ENCODE measurements around the gene RAP2A.

RAP2A gene

DNA sequence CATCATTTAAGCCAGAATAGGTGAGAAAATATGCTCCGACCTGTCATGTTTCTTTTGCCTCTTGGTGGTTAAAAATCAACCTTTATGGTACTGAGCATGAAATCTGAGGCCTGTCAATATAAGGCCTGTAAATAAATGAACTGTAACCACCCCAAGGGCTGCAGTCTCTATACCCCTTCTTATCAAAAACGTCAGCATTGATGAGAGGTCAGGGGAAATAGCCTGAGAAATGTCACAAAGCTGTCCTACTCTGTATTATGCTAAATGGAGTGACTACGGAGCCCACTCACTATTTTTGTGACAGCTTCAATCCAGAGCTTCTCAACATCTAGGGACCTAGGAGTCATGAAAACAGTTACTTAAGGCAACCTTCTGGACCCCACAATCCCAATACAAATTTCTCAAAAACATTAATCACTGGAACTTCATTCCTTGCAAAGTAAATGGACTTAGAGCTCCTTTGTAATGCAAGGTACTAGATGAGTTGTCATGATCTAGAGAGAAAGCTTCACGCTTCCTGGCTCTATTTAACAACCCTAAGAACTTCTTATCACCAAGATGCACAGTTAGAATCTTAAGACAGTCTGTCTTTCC, 2.7 kb upstream of the RAP2A start:
- Mint-ChIP-seq H3K9me3 (no peaks in the 10 kb centered on the region), H3K4me3 (no peak overlapping the region), H3K27me3 (no peaks in the 10 kb centered on the region), H3K4me1 (peaks cover 7 to 13% of the 10 kb centered on the region in 2 donors), H3K27ac (no peak overlapping the region), H3K36me3 (no peaks in the 10 kb centered on the region)
- DNase-seq (no peak), ATAC-seq (replicated peaks) (no peak)

DNA sequence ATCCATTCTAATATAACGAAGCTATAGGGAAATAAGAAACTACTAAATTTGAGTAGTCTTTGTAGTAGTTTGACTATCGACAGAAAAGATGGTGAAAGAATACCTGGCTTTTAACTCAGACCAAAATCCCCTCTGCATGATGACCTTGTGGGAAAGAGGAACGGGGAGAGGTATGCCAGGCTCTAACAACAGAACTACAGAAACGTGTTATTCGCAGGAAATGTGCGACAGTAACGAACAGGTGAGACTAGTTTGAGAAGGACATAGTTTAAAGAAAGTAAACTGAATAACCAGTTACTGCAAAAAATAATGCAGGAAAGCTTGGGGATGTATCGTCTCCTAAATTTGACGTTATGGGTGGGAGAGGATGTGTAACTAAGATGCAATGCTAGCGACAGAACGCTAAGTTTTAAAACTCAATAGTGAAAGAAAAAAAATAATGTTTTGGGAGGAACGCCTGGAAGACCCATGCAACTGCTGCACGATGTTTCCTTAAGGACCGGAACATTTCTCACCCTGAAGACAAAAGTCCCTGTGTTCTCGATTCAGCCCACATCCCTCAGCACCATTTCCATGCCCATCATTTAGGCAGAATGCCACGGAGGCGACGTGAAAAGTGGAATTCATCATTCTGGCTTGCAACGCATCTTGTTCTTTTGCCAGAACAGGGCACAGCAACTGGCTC, 1.6 kb upstream of the RAP2A start:
- Mint-ChIP-seq H3K27ac (peak overlapping the region; percentile 97), H3K36me3 (no peaks in the 10 kb centered on the region), H3K4me1 (peaks cover 8 to 19% of the 10 kb centered on the region in 2 donors), H3K27me3 (no peaks in the 10 kb centered on the region), H3K9me3 (no peaks in the 10 kb centered on the region), H3K4me3 (peak overlapping the region; percentile 85 to 93)
- ATAC-seq (replicated peaks) (no peak), DNase-seq (no peak)

- no peaks in the 10 kb centered on the region for H3K9me3 Mint-ChIP-seq
- no peaks in the 10 kb centered on the region for H3K36me3 Mint-ChIP-seq
- H3K27me3 Mint-ChIP-seq: no peaks in the 10 kb centered on the region
- peak; percentile 84 to 86 for ATAC-seq (replicated peaks)
- H3K4me3 Mint-ChIP-seq: peak overlapping the region; percentile 85 to 93
- peak overlapping the region; percentile 97 for H3K27ac Mint-ChIP-seq
- H3K4me1 Mint-ChIP-seq: peaks cover 8 to 19% of the 10 kb centered on the region in 2 donors
- peak; percentile 100 for DNase-seq
Measured at GRCh38 chr13:97432917-97433726, 847 bp upstream of the RAP2A start.

DNA sequence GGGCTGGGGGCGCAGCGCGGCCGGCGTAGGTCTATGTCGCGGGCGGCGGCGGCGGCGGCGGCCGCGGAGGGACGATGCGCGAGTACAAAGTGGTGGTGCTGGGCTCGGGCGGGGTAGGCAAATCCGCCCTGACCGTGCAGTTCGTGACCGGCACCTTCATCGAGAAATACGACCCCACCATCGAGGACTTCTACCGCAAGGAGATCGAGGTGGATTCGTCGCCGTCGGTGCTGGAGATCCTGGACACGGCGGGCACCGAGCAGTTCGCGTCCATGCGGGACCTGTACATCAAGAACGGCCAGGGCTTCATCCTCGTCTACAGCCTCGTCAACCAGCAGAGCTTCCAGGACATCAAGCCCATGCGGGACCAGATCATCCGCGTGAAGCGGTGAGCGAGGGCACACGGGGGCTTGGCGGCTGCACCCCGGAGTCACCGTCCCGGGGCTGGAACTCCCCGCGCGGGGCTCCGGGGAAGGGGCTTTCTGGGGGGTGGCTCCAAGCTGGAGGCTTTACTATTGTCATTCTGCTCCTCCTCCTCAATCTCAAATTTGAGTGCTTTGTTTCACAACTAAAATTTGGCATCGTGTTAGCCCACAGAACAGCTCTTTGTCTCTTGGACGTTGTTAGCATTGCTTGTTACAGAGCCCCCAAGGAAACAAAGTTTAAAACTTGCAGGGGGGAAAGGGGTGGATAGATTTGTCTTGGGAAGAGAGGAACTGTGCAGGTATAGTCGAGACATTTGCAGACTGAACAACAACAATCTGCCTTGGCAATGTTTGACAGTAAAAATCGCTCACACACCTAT, 630 bp downstream of the RAP2A start:
- ATAC-seq (replicated peaks): peak; percentile 1 to 6
- Mint-ChIP-seq H3K27ac (peak overlapping the region; percentile 84), H3K9me3 (no peaks in the 10 kb centered on the region), H3K36me3 (no peaks in the 10 kb centered on the region), H3K4me1 (peaks cover 8 to 19% of the 10 kb centered on the region in 2 donors), H3K4me3 (peak overlapping the region; percentile 91), H3K27me3 (no peaks in the 10 kb centered on the region)
- peak; percentile 28 for DNase-seq

- H3K27ac Mint-ChIP-seq: no peak overlapping the region
- H3K36me3 Mint-ChIP-seq: no peaks in the 10 kb centered on the region
- no peaks in the 10 kb centered on the region for H3K27me3 Mint-ChIP-seq
- H3K4me3 Mint-ChIP-seq: peak overlapping the region; percentile 91
- ATAC-seq (replicated peaks) (no peak), DNase-seq (no peak)
- H3K4me1 Mint-ChIP-seq: peaks cover 8 to 19% of the 10 kb centered on the region in 2 donors
- H3K9me3 Mint-ChIP-seq: no peaks in the 10 kb centered on the region
Measured at GRCh38 chr13:97435323-97435722, 1.4 kb downstream of the RAP2A start.

DNA sequence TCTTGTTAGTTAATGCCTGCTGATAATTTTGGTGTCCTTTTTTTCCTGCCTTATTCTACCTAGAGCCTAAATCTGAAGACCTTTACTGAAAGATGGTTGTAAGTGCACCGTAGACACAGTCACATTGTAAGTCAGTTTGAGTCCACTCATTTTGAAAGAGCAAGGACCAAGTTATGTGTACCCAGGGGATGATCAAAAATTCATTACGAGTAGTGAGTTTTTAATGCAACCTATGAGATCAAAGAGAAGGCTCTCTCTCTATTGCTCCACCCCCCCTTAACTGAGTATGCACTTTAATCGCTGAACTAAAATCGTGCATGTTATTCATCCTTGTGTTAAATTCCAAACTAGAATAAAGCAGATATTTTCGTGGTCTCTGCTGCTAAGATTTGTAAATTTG, 1.8 kb downstream of the RAP2A start:
- H3K4me3 Mint-ChIP-seq: peak overlapping the region; percentile 65
- peaks cover 8 to 19% of the 10 kb centered on the region in 2 donors for H3K4me1 Mint-ChIP-seq
- no peaks in the 10 kb centered on the region for H3K27me3 Mint-ChIP-seq
- ATAC-seq (replicated peaks): no peak
- H3K27ac Mint-ChIP-seq: no peak overlapping the region
- no peak for DNase-seq
- H3K36me3 Mint-ChIP-seq: no peaks in the 10 kb centered on the region
- H3K9me3 Mint-ChIP-seq: no peaks in the 10 kb centered on the region

- Mint-ChIP-seq H3K9me3 (no peaks in the 10 kb centered on the region), H3K27me3 (no peaks in the 10 kb centered on the region), H3K4me1 (peaks cover 12 to 19% of the 10 kb centered on the region in 2 donors), H3K27ac (no peak overlapping the region), H3K4me3 (no peak overlapping the region), H3K36me3 (no peaks in the 10 kb centered on the region)
- ATAC-seq (replicated peaks) (no peak), DNase-seq (no peak)
Measured at GRCh38 chr13:97436845-97437244, 2.9 kb downstream of the RAP2A start.

GRCh38 chr13:97437729-97438128, 3.8 kb downstream of the RAP2A start:
- Mint-ChIP-seq H3K4me1 (peaks cover 9 to 19% of the 10 kb centered on the region in 2 donors), H3K36me3 (no peaks in the 10 kb centered on the region), H3K4me3 (no peak overlapping the region), H3K27me3 (no peaks in the 10 kb centered on the region), H3K27ac (no peak overlapping the region), H3K9me3 (no peaks in the 10 kb centered on the region)
- DNase-seq: no peak
- ATAC-seq (replicated peaks): no peak

DNA sequence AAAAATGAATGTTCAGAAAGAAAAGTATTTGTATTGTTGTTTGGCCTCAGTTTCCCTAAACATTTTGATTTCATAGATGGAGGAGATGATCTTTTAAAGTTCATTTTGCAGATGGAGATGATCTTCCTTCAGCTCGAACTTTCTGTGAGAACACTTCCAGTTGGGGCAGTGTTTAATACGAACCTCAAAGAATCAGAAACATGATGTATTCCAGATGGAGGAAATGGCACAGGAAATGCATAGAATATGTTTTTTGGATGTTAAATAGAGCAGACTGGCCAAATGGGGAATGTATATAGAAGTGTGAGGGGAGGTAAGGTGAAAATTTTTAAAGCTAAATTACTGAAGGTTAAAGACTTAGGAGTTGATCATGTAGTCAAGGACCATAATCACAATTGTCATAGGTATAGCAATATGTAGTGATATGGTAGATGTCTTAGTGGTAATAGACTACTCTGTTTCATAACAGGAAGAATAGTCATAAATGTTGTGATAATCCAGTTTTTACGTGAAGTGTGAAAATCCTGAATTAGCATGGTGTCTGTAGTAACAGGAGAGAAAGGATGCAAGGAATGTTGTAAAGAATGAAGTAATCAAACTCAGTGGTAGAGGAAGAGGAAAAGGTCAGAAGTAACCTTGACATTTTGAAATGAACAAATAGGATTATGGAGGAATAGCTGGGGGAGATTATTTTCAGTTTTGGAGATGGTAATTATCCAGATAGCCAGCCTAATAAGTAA, 5.1 kb downstream of the RAP2A start:
- ATAC-seq (replicated peaks): no peak

DNA sequence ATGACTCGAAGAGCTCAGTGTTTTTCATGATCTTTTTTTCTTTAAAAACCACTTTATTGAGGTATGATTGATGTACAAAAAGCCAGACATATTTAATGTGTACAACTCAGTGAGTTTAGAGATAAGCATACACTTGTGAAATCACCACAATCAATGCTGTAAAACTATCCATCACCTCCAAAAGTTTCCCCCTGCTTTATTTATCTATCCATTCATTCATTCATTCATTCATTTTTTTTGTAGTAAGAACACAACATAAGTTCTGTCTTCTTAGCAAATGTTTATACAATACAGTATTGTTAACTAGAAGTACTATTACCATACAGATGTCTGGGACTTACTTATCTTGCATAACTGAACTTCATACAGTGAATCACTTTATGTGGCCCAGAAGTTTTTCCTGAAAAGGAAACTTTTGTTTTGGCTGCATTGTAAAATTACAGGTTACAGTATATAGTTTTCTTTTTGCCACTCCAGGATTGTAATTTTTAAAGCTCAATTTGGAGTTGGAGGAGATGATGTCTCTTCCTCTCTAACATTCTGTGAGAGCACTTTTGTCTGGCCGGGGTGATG, 6.7 kb downstream of the RAP2A start:
- Mint-ChIP-seq H3K4me1 (peaks cover 10 to 12% of the 10 kb centered on the region in 2 donors), H3K4me3 (no peak overlapping the region), H3K27me3 (no peaks in the 10 kb centered on the region), H3K27ac (no peak overlapping the region), H3K9me3 (no peaks in the 10 kb centered on the region), H3K36me3 (peaks cover 3 to 6% of the 10 kb centered on the region in 2 donors)
- DNase-seq (no peak), ATAC-seq (replicated peaks) (no peak)

More for the DNA sequence above, 5.1 kb downstream of the RAP2A start:
- no peak for DNase-seq
- Mint-ChIP-seq H3K4me3 (no peak overlapping the region), H3K9me3 (no peaks in the 10 kb centered on the region), H3K27ac (no peak overlapping the region), H3K27me3 (no peaks in the 10 kb centered on the region), H3K4me1 (peaks cover 9 to 19% of the 10 kb centered on the region in 2 donors), H3K36me3 (no peaks in the 10 kb centered on the region)

- H3K27ac Mint-ChIP-seq: no peak overlapping the region
- H3K27me3 Mint-ChIP-seq: no peaks in the 10 kb centered on the region
Measured at GRCh38 chr13:97441368-97441767, 7.4 kb downstream of the RAP2A start.

DNA sequence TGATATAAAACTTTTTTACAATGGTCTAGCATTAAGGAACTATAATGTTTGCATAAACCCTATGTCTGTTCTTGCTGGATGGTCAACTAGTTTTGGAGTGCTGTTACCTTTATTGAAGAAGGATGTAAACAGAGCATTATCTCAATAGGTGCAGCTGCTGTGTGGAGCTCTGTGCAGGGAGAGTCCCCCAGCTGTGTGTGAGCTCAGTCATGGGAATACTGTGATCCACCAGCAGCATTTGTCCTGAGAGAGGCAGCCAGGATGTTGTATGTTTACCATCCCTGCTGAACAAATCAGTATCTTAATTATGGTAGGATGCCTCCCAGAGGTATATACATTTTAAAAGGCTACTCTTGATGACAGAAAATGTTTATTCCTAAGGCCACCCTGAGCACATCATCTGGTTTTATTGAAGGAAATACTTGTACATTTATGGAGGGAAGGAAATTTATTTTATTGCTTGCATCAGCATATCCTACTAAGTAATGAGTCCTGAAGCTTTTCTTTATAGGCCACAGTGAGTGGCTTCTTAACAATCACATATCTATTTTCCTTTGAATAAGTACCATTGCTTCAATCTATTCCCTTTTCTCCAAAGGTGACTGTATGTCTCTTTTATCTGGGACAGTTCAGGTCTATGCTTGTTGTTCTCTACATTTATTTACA, 11.7 kb downstream of the RAP2A start:
- H3K36me3 Mint-ChIP-seq: peaks cover 20 to 29% of the 10 kb centered on the region in 2 donors
- no peak overlapping the region for H3K27ac Mint-ChIP-seq
- ATAC-seq (replicated peaks) (no peak), DNase-seq (no peak)
- no peak overlapping the region for H3K4me3 Mint-ChIP-seq
- H3K4me1 Mint-ChIP-seq: peaks cover 15 to 19% of the 10 kb centered on the region in 2 donors
- no peaks in the 10 kb centered on the region for H3K27me3 Mint-ChIP-seq
- no peaks in the 10 kb centered on the region for H3K9me3 Mint-ChIP-seq

More at GRCh38 chr13:97441368-97441767, 7.4 kb downstream of the RAP2A start:
- Mint-ChIP-seq H3K9me3 (no peaks in the 10 kb centered on the region), H3K4me3 (peak overlapping the region; percentile 11 to 38), H3K4me1 (peaks cover 5 to 8% of the 10 kb centered on the region in 2 donors), H3K36me3 (peaks cover 7 to 8% of the 10 kb centered on the region in 2 donors)
- ATAC-seq (replicated peaks) (peak; percentile 84 to 94), DNase-seq (no peak)

- no peaks in the 10 kb centered on the region for H3K9me3 Mint-ChIP-seq
- H3K4me3 Mint-ChIP-seq: no peak overlapping the region
- no peaks in the 10 kb centered on the region for H3K27me3 Mint-ChIP-seq
- peaks cover 13 to 19% of the 10 kb centered on the region in 2 donors for H3K4me1 Mint-ChIP-seq
- ATAC-seq (replicated peaks) (no peak), DNase-seq (no peak)
- peaks cover 20 to 30% of the 10 kb centered on the region in 2 donors for H3K36me3 Mint-ChIP-seq
- H3K27ac Mint-ChIP-seq: no peak overlapping the region
Measured at GRCh38 chr13:97446448-97446847, 12.5 kb downstream of the RAP2A start.
